ENCODE results near the gene DDX60. TPM values are rescaled to one million over a fixed set of nuclear protein-coding genes. Genes with fewer than 3 reads are reported as not detected.
A peak's percentile ranks its signal among the peaks of the same experiment; 100 is the strongest.

Gene DDX60
- total and polyA plus RNA-seq, 7 experiments from 2014 or later = 15.8 to 121 (median 29.0) TPM

- H3K36me3 Mint-ChIP-seq = peaks cover 0 to 54% (median 11%) of the 10 kb centered on the region in 5 donors
- DNase-seq = no peak
Measured at GRCh38 chr4:168325591-168325990, 7.0 kb upstream of the DDX60 start.

DNA sequence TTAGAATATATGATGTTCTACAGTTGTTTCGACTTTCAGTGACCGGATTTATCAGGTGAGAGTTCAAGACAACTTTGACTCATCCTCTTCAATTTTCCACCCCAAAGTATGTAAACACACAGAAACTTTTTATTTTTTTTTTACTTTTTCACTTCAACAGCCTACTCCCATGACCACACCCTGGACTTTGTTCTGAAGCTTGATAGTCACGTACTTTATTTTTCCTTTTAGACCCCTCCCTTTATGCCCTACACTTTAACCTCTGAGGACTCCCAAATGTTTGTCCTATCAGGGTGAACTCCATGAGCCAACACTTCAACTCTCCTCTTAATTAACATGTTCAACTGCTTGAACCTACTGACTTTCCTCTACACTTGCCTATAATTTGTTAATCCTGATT is 2.5 kb upstream of the DDX60 start:
- peaks cover 0 to 6% (median 0%) of the 10 kb centered on the region in 3 experiments for H3K36me3 ChIP-seq (ENCODE audit: control insufficient read depth in 2 of 3, insufficient read depth in 3 of 3, low read length in 3 of 3)
- Mint-ChIP-seq H3K36me3 (peaks cover 0 to 57% (median 10%) of the 10 kb centered on the region in 5 donors), H3K4me3 (peak overlapping the region in 4 of 10 donors; percentile 5 to 21 (median 12)), H3K9me3 (peaks cover 0 to 14% (median 0%) of the 10 kb centered on the region in 11 donors), H3K27ac (peak overlapping the region in 6 of 9 donors; percentile 3 to 99 (median 56)), H3K4me1 (peaks cover 19 to 48% (median 40%) of the 10 kb centered on the region in 7 donors), H3K27me3 (no peaks in the 10 kb centered on the region)
- H3K4me1 ChIP-seq (ENCODE audit: control insufficient read depth in 2 of 2, insufficient read depth in 2 of 2, low read length in 2 of 2) = peaks cover 12 to 18% of the 10 kb centered on the region in 2 donors
- DNase-seq (no peak), ATAC-seq (no peak)
- POLR2A ChIA-PET = no interaction called here
- H3K9me3 ChIP-seq (ENCODE audit: control insufficient read depth in 2 of 3, low read length in 3 of 3) = no peaks in the 10 kb centered on the region
- no peaks in the 10 kb centered on the region for H3K27me3 ChIP-seq (ENCODE audit: control insufficient read depth in 2 of 2, insufficient read depth in 2 of 2, low read length in 2 of 2)
- intact Hi-C loops (cut with micrococcal nuclease) = no loop called here
- H3K27ac ChIP-seq (ENCODE audit: low read depth, low read length) = no peak overlapping the region
- no peak overlapping the region for H3K4me3 ChIP-seq (ENCODE audit: low read length)
- CTCF ChIA-PET = interaction anchor here (0.7 kb wide), 1 partner anchor 136 kb away, joined by 3 read pairs; no protein-coding TSS in a partner anchor

More at GRCh38 chr4:168325591-168325990, 7.0 kb upstream of the DDX60 start:
- no peak overlapping the region for H3K27ac Mint-ChIP-seq
- ChIA-PET CTCF (no interaction called here), POLR2A (no interaction called here)
- no peak for ATAC-seq
- peaks cover 0 to 21% (median 0%) of the 10 kb centered on the region in 11 donors for H3K9me3 Mint-ChIP-seq
- peaks cover 0 to 16% (median 0%) of the 10 kb centered on the region in 5 donors for H3K27me3 Mint-ChIP-seq
- H3K4me3 Mint-ChIP-seq = no peak overlapping the region
- H3K4me3 ChIP-seq (ENCODE audit: low read length) = no peak overlapping the region
- no peaks in the 10 kb centered on the region for H3K36me3 ChIP-seq (ENCODE audit: control insufficient read depth in 2 of 3, insufficient read depth in 3 of 3, low read length in 3 of 3)
- no peak overlapping the region for H3K27ac ChIP-seq (ENCODE audit: low read depth, low read length)
- no peaks in the 10 kb centered on the region for H3K9me3 ChIP-seq (ENCODE audit: control insufficient read depth in 2 of 3, low read length in 3 of 3)
- H3K4me1 Mint-ChIP-seq = peaks cover 2 to 16% (median 8%) of the 10 kb centered on the region in 7 donors
- H3K4me1 ChIP-seq (ENCODE audit: control insufficient read depth in 2 of 2, insufficient read depth in 2 of 2, low read length in 2 of 2) = no peaks in the 10 kb centered on the region
- intact Hi-C loops (cut with micrococcal nuclease) = no loop called here
- no peaks in the 10 kb centered on the region for H3K27me3 ChIP-seq (ENCODE audit: control insufficient read depth in 2 of 2, insufficient read depth in 2 of 2, low read length in 2 of 2)

DNA sequence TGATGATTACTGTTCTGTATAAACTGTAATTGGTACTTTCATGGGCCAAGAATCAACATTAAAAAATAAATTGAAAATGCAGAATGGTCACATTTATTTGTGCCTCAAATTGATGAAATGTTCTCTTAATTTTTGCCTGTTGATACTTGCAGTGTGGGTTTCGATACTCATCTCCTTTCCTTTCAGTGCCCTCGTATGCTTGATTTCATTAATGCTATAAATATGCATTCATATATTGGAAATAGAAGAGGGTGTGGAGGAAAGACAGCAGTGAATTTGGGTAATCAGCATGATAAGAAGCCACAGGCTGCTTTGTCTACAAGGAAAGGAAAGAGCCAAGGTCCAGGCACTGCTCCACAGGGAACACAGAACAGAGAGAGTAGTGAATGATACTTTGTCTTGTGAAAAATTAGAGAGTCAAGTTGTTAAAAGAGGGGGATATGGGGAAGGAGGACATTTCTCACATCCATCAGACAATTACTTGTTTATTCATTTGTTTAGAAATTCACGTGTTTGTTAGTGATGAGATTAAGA is 1.0 kb upstream of the DDX60 start:
- peaks cover 0 to 61% (median 10%) of the 10 kb centered on the region in 5 donors for H3K36me3 Mint-ChIP-seq
- H3K4me3 ChIP-seq (ENCODE audit: low read length) = peak overlapping the region; percentile 88
- no peak for ATAC-seq
- H3K27ac ChIP-seq (ENCODE audit: low read depth, low read length) = peak overlapping the region; percentile 95
- POLR2A ChIA-PET = interaction anchor here (2.6 kb wide), 1 partner anchor 160 kb away, joined by 16 read pairs; the partner anchor contains the start of gene DDX60L
- H3K9me3 ChIP-seq (ENCODE audit: control insufficient read depth in 2 of 3, low read length in 3 of 3) = no peaks in the 10 kb centered on the region
- H3K27me3 Mint-ChIP-seq = no peaks in the 10 kb centered on the region
- peaks cover 12 to 18% of the 10 kb centered on the region in 2 donors for H3K4me1 ChIP-seq (ENCODE audit: control insufficient read depth in 2 of 2, insufficient read depth in 2 of 2, low read length in 2 of 2)
- intact Hi-C loops (cut with micrococcal nuclease) = loop anchor here (2.0 to 5.0 kb wide), 7 partner anchors 43 to 1708 kb away; partner anchors contain the start of genes HPF1 (in 1 of the 2), MFAP3L (in 1 of the 2) and NEK1 (in 1 of the 2)
- peak overlapping the region; percentile 96 to 99 (median 99) for H3K27ac Mint-ChIP-seq
- no peaks in the 10 kb centered on the region for H3K27me3 ChIP-seq (ENCODE audit: control insufficient read depth in 2 of 2, insufficient read depth in 2 of 2, low read length in 2 of 2)
- H3K36me3 ChIP-seq (ENCODE audit: control insufficient read depth in 2 of 3, insufficient read depth in 3 of 3, low read length in 3 of 3) = peaks cover 0 to 6% (median 0%) of the 10 kb centered on the region in 3 experiments
- peaks cover 23 to 60% (median 52%) of the 10 kb centered on the region in 7 donors for H3K4me1 Mint-ChIP-seq
- H3K9me3 Mint-ChIP-seq = peaks cover 0 to 14% (median 0%) of the 10 kb centered on the region in 11 donors
- DNase-seq = no peak
- CTCF ChIA-PET = no interaction called here
- H3K4me3 Mint-ChIP-seq = peak overlapping the region; percentile 84 to 99 (median 96)

GRCh38 chr4:168317621-168318020 is 931 bp downstream of the DDX60 start:
- intact Hi-C loops (cut with micrococcal nuclease) = loop anchor here (1.0 to 5.0 kb wide), 14 partner anchors 11 to 1710 kb away; partner anchors contain the start of genes DDX60L (in 2 of the 2), MFAP3L (in 2 of the 2), NEK1 (in 2 of the 2) and CBR4 (in 1 of the 2)
- CTCF ChIA-PET = no interaction called here
- ATAC-seq = no peak
- H3K27me3 Mint-ChIP-seq = no peaks in the 10 kb centered on the region
- peak overlapping the region; percentile 96 to 99 (median 99) for H3K27ac Mint-ChIP-seq
- H3K4me3 Mint-ChIP-seq = peak overlapping the region; percentile 84 to 99 (median 96)
- H3K4me1 Mint-ChIP-seq = peaks cover 32 to 76% (median 66%) of the 10 kb centered on the region in 7 donors
- peaks cover 12 to 18% of the 10 kb centered on the region in 2 donors for H3K4me1 ChIP-seq (ENCODE audit: control insufficient read depth in 2 of 2, insufficient read depth in 2 of 2, low read length in 2 of 2)
- peaks cover 0 to 58% (median 14%) of the 10 kb centered on the region in 5 donors for H3K36me3 Mint-ChIP-seq
- POLR2A ChIA-PET = interaction anchor here (0.6 to 2.6 kb wide), 5 partner anchors 8 to 162 kb away, joined by 3 to 16 read pairs (median 5); partner anchors contain the start of gene DDX60L
- H3K36me3 ChIP-seq (ENCODE audit: control insufficient read depth in 2 of 3, insufficient read depth in 3 of 3, low read length in 3 of 3) = peaks cover 0 to 6% (median 0%) of the 10 kb centered on the region in 3 experiments
- peak in 2 of 9 donors; percentile 4 to 7 for DNase-seq
- no peaks in the 10 kb centered on the region for H3K9me3 ChIP-seq (ENCODE audit: control insufficient read depth in 2 of 3, low read length in 3 of 3)
- peak overlapping the region; percentile 95 for H3K27ac ChIP-seq (ENCODE audit: low read depth, low read length)
- H3K9me3 Mint-ChIP-seq = peaks cover 0 to 16% (median 0%) of the 10 kb centered on the region in 11 donors
- no peaks in the 10 kb centered on the region for H3K27me3 ChIP-seq (ENCODE audit: control insufficient read depth in 2 of 2, insufficient read depth in 2 of 2, low read length in 2 of 2)
- peak overlapping the region; percentile 88 for H3K4me3 ChIP-seq (ENCODE audit: low read length)

DNA sequence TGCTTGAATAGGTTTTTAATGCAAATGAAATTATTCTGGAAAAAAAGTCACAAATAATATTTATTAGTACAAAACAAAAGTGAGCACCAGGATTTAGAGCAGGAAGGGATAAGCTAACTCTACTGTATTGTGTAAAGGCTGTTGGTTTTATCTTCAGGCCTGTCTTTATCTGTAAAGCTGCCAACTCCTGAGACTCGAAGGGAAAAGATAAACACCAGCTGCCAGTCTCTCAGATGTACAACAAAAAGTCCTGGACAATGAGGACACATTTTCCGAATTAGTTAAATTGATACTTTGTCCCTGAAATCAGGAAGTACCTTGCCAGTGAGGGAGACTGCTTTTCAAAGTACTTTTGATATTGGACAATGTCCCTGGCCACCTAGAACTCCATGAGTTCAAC is 8.8 kb downstream of the DDX60 start:
- no peaks in the 10 kb centered on the region for H3K27me3 ChIP-seq (ENCODE audit: control insufficient read depth in 2 of 2, insufficient read depth in 2 of 2, low read length in 2 of 2)
- no peaks in the 10 kb centered on the region for H3K9me3 ChIP-seq (ENCODE audit: control insufficient read depth in 2 of 3, low read length in 3 of 3)
- H3K4me1 ChIP-seq (ENCODE audit: control insufficient read depth in 2 of 2, insufficient read depth in 2 of 2, low read length in 2 of 2) = peaks cover 0 to 7% of the 10 kb centered on the region in 2 donors
- CTCF ChIA-PET = no interaction called here
- POLR2A ChIA-PET = interaction anchor here (1.5 kb wide), 1 partner anchor 9 kb away, joined by 5 read pairs; the partner anchor contains the start of gene DDX60
- no peak overlapping the region for H3K4me3 ChIP-seq (ENCODE audit: low read length)
- ATAC-seq (no peak), DNase-seq (no peak)
- no peaks in the 10 kb centered on the region for H3K27me3 Mint-ChIP-seq
- H3K27ac Mint-ChIP-seq = peak overlapping the region in 1 of 9 donors; percentile 22
- peaks cover 10 to 67% (median 44%) of the 10 kb centered on the region in 5 donors for H3K36me3 Mint-ChIP-seq
- intact Hi-C loops (cut with micrococcal nuclease) = loop anchor here in 1 of 2 donors (5.0 kb wide), 1 partner anchor 523 kb away; no protein-coding TSS in a partner anchor
- peaks cover 5 to 11% (median 11%) of the 10 kb centered on the region in 3 experiments for H3K36me3 ChIP-seq (ENCODE audit: control insufficient read depth in 2 of 3, insufficient read depth in 3 of 3, low read length in 3 of 3)
- H3K4me1 Mint-ChIP-seq = peaks cover 23 to 71% (median 62%) of the 10 kb centered on the region in 7 donors
- H3K9me3 Mint-ChIP-seq = peaks cover 0 to 4% (median 0%) of the 10 kb centered on the region in 11 donors
- no peak overlapping the region for H3K4me3 Mint-ChIP-seq
- no peak overlapping the region for H3K27ac ChIP-seq (ENCODE audit: low read depth, low read length)

DNA sequence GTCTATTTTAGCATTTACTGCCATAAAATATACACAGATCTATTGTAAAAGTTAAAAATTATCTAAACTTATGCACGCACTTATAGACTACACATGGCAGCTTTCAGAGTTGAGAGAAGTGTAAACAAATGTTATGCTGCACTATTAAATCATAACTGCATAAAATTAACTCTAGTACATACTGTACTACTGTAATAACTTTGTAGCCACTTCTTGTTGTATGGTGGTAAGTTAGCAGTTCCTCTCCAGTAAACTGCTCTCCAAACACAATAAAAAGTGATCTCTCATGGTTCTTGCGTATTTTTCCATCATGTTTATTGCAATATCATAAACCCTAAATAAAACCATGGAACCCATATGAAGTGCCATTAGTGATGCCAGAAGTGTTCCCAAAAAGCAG is 9.6 kb downstream of the DDX60 start:
- intact Hi-C loops (cut with micrococcal nuclease) = loop anchor here in 1 of 2 donors (5.0 kb wide), 1 partner anchor 523 kb away; no protein-coding TSS in a partner anchor

More for the DNA sequence above, 9.6 kb downstream of the DDX60 start:
- no peak overlapping the region for H3K4me3 Mint-ChIP-seq
- Histone ChIP-seq H3K27me3 (ENCODE audit: control insufficient read depth in 2 of 2, insufficient read depth in 2 of 2, low read length in 2 of 2) (no peaks in the 10 kb centered on the region), H3K36me3 (ENCODE audit: control insufficient read depth in 2 of 3, insufficient read depth in 3 of 3, low read length in 3 of 3) (peaks cover 5 to 11% (median 11%) of the 10 kb centered on the region in 3 experiments), H3K4me3 (ENCODE audit: low read length) (no peak overlapping the region), H3K9me3 (ENCODE audit: control insufficient read depth in 2 of 3, low read length in 3 of 3) (no peaks in the 10 kb centered on the region), H3K4me1 (ENCODE audit: control insufficient read depth in 2 of 2, insufficient read depth in 2 of 2, low read length in 2 of 2) (peaks cover 0 to 7% of the 10 kb centered on the region in 2 donors), H3K27ac (ENCODE audit: low read depth, low read length) (no peak overlapping the region)
- H3K27ac Mint-ChIP-seq = peak overlapping the region in 1 of 9 donors; percentile 49
- POLR2A ChIA-PET = interaction anchor here (1.5 kb wide), 1 partner anchor 9 kb away, joined by 5 read pairs; the partner anchor contains the start of gene DDX60
- ATAC-seq (no peak), DNase-seq (no peak)
- CTCF ChIA-PET = no interaction called here
- H3K9me3 Mint-ChIP-seq = peaks cover 0 to 4% (median 0%) of the 10 kb centered on the region in 11 donors
- peaks cover 10 to 67% (median 46%) of the 10 kb centered on the region in 5 donors for H3K36me3 Mint-ChIP-seq
- H3K4me1 Mint-ChIP-seq = peaks cover 17 to 65% (median 55%) of the 10 kb centered on the region in 7 donors
- no peaks in the 10 kb centered on the region for H3K27me3 Mint-ChIP-seq
